ENCODE results near the gene IARS1.

The IARS1 gene

GRCh38 chr9:92295827-92296258 lies 2.3 kb upstream of the IARS1 start:
- no peak overlapping the region for H3K4me3 ChIP-seq (ENCODE audit: low read depth, low read length)

DNA sequence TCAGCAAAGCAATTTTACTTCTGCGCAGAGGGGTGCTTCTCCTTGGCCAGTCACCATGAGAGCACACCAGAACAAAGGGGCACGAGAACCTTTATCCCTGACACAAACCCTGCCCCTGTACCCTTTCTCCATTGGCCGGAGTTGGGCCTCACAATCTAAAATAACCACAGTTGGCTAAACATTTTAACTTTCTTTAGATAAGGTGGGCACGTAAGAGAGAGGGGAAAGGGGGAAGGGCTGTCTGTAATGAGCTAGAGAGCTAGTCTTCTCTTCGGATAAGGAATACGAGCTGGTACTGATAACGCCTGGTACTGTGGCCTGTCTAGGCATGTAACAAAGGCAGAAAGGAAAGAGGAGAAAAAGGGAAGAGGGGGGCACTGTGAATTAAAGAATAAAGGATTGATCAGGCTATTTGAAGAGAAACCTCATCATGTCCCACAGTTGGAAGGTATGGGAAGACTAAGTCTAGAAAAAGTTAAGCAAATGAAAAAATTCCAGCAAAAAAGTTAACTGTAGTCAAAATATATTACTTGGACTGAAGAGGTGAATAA lies 1.8 kb upstream of the IARS1 start:
- no peak overlapping the region for H3K4me3 ChIP-seq (ENCODE audit: low read depth, low read length)

DNA sequence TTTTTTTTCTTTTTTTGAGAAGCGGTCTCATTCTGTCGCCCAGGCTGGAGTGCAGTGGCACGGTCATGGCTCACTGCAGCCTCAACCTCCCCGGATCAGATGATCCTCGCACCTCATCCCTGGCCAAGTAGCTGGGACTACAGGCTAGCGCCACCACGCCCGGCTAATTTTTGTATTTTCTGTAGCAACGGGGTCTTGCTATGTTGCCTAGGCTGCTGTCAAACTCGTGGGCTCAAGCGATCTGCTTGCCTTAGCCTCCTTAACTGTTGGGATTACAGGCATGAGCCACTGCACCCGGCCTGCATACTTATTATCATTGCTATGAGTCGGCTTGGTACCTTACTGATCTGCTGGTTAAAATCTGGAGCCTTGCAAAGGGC lies 790 bp upstream of the IARS1 start:
- peak overlapping the region; percentile 90 for H3K4me3 ChIP-seq (ENCODE audit: low read depth, low read length)

- peak overlapping the region; percentile 90 for H3K4me3 ChIP-seq (ENCODE audit: low read depth, low read length)
These were observed 482 bp downstream of the IARS1 start for GRCh38 chr9:92293075-92293354.

GRCh38 chr9:92292338-92293074 lies 991 bp downstream of the IARS1 start:
- H3K4me3 ChIP-seq (ENCODE audit: low read depth, low read length): peak overlapping the region; percentile 90

- H3K4me3 ChIP-seq (ENCODE audit: low read depth, low read length): no peak overlapping the region
These were observed 1.9 kb downstream of the IARS1 start for GRCh38 chr9:92291577-92291976.

- H3K4me3 ChIP-seq (ENCODE audit: low read depth, low read length): no peak overlapping the region
These were observed 2.6 kb downstream of the IARS1 start for GRCh38 chr9:92290785-92291429.

DNA sequence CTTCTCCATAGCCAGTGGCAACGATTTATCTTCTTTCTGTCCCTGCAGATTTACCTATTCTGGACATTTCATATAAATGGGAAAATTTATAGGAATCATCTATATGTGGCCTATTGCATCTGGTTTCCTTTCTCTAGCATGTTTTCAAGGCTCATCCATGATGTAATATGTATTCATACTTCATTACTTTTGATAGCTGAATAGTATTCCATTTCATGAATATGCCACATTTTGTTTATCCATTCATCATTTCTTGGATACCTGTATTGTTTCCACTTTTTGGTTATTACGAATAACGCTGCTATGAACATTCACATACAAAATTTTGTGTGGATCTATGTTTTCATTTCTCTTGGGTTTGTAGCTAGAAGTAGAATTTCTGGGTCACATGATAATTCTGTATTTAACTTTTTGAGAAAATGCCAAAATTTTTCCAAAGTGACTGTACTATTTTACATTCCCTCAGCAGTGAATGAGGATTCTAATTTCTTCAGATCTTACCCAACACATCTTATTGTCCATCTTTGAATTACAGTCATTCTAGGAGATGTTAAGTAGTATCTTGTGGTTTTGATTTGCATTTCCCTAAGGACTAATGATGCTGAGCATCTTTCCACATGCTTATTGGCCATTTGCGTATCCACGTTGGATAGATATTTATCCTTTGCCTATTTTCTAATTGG lies 3.6 kb downstream of the IARS1 start:
- H3K4me3 ChIP-seq (ENCODE audit: low read depth, low read length): no peak overlapping the region

GRCh38 chr9:92279302-92279701 lies 14.2 kb downstream of the IARS1 start:
- no peak overlapping the region for H3K4me3 ChIP-seq (ENCODE audit: low read depth, low read length)

DNA sequence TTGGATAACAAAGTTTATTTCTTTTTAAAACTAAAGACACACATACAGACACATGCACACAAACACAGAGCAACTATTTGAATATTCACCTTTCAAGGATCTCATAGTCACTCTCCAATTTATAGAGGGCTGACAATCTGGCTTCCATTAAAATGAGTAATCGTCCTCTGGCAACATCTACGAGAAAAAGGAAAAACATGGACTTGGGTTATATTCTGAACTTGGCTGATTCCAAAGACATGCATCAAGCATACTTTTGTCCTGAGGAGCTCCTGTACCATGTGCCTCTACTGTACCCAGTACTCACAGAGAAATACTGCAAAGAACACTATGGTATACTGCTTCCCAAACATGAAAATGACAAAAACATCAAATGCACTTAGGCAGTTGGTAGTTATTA lies 15.4 kb downstream of the IARS1 start:
- no peak overlapping the region for H3K4me3 ChIP-seq (ENCODE audit: low read depth, low read length)

DNA sequence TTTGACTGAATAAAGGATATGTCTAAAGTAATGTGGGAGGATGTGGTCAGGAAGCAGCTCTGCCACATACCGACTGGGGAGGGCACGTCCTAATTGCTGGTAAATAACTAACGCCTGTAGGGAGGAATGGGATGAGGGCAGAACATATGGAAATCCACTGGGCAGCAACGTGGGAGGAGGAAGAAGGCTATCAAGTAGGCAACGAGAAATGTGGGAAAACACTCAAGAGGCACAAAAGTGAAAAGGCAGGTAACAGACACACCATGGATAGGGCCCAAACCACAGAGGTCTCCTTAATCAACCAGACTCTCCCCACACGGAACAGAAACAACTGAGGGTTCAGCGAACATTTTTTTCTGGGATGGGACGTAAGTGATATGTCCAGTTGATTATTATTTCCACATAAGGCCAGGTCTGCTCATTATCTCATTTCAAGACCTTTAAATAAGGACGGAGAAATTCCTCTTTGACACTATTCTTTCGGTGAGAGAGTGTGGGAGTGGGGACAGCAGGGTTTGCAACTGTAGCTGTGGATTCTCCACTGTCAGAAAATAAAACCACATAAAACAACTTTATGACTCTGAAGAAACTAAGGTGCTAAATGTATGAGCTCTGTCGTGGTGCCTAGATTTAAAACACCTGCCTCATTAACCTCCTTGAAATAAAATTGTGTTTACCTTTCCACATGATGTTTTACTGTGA lies 17.0 kb downstream of the IARS1 start:
- H3K4me3 ChIP-seq (ENCODE audit: low read depth, low read length): no peak overlapping the region

DNA sequence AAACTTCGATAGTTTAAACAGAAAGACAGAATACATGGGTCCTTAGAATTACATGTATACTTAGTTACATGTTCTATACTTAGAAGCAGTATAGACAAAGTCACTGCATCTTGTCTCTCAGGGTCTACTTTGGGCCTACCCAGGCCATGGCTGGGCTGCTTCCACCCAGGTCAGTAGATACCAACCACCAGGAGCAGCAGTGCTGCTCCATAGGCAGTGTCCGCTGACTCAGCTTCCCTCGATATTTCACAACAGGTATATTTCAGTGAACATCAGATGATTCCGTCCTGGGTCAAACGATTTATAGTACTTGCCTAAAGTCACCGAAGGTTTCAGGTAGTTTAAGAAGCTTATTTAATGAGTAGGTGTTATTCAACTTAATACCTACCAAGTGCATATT lies 18.0 kb downstream of the IARS1 start:
- no peak overlapping the region for H3K4me3 ChIP-seq (ENCODE audit: low read depth, low read length)

- H3K4me3 ChIP-seq (ENCODE audit: low read depth, low read length): no peak overlapping the region
These were observed 23.0 kb downstream of the IARS1 start for GRCh38 chr9:92270511-92270910.

GRCh38 chr9:92266486-92266885 lies 27.0 kb downstream of the IARS1 start:
- H3K4me3 ChIP-seq (ENCODE audit: low read depth, low read length): no peak overlapping the region

DNA sequence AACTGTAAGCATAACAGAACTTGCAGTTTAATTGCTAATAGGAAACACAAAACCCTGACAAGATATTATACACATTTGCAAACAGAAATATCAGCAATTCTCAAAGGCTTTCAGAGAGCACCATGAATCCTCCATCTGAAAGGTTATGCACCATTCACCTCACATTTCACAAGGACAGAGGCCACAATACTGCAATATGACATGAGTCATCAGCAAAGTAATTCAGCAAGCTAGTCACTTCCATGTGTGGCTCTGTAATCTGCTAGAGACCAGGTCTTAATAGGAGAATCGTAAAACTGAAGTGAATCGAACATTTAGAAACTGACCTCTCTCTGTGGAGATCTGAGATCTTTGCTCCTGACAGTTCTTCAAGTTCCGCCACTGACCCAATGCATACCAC lies 28.3 kb downstream of the IARS1 start:
- no peak overlapping the region for H3K4me3 ChIP-seq (ENCODE audit: low read depth, low read length)

DNA sequence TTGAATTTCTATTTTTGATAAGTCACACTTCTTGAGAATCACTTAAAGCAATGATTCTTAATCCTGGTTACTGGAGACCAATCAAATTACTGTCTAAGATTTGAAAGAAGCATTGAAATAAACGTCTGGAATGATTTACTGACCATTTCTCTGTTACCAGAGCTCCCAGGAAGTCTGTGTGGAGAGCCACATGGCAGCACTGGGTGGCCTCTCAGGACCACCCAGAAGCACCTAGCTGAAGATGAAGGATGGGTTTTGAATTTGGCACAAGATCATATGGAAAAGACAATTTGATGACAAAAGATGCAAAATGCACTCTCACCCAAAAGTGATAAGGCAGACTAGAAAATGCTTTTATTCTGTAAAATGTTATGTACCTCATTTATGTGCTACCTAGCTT lies 30.4 kb downstream of the IARS1 start:
- no peak overlapping the region for H3K4me3 ChIP-seq (ENCODE audit: low read depth, low read length)

DNA sequence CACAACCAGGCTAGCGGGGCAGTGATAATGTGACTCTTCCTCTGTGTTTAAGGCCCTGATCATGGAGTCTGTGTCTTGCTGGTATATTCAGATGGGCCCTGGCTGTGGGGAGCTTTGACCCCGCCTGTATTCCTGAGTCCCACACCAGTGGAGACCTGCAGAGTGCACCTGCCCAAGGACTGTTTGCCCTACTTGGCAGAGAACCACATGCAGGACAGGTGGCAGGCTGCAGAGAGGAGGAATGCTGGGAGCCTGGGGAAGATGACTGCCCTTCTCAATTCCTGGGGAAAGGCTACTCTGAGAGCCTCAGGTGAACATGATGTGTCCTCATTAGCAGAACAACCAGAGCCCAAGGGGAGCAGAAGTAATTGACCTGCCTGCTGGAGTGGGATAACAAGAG lies 36.2 kb downstream of the IARS1 start:
- H3K4me3 ChIP-seq (ENCODE audit: low read depth, low read length): no peak overlapping the region

- H3K4me3 ChIP-seq (ENCODE audit: low read depth, low read length): no peak overlapping the region
These were observed 38.8 kb downstream of the IARS1 start for GRCh38 chr9:92254381-92255337.

DNA sequence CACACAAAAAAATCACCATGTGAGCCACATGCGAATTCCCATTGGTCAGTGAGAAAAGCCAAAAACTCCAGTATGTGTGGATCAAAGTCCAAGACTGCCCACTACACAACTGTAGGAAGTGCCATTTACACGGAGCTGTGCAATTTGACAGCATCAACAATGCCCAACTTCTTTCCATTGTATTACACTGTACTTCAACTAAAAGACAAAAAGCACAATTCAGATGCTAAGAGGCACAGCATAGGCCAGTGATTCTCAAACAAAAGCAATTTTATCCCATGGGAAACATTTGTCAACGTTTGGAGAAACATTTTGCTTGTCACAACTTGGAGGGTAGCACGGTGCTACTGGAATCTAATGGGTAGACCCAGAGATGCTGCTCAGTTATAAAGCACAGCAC lies 39.8 kb downstream of the IARS1 start:
- no peak overlapping the region for H3K4me3 ChIP-seq (ENCODE audit: low read depth, low read length)

DNA sequence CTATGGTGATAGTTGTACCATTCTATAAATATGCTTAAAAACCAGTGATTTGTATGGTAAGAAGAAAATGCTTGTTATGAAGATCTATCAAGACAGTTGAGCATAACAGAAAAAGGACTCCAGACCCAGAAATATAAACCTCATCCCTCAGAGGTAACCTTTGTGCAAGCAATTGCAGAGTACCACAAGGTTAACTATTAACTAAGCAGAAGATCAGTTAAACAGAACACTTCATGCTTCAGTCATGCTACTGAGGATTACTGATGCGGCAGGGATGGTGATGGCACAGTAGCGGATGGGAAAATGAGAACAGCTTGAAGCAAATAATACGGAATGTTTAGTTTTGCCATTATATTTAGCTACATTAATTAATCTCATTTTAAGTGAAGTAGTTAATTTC lies 45.5 kb downstream of the IARS1 start:
- H3K4me3 ChIP-seq (ENCODE audit: low read depth, low read length): no peak overlapping the region

All from iPS-11a (cell line).